KG1 (cell line): ENCODE measurements around the gene ZNF329.
A peak's percentile ranks its signal among the peaks of the same experiment; 100 is the strongest.
"Not testable (repeated sequence)": the region's sequence is repeated elsewhere in the genome, so short reads cannot be mapped to it uniquely, and the experiment has no call there.

Experiments used
- DNase-seq: peaks from one replicate; lab custom pipeline; 2025; lab: John Stamatoyannopoulos, UW

ZNF329 gene

DNA sequence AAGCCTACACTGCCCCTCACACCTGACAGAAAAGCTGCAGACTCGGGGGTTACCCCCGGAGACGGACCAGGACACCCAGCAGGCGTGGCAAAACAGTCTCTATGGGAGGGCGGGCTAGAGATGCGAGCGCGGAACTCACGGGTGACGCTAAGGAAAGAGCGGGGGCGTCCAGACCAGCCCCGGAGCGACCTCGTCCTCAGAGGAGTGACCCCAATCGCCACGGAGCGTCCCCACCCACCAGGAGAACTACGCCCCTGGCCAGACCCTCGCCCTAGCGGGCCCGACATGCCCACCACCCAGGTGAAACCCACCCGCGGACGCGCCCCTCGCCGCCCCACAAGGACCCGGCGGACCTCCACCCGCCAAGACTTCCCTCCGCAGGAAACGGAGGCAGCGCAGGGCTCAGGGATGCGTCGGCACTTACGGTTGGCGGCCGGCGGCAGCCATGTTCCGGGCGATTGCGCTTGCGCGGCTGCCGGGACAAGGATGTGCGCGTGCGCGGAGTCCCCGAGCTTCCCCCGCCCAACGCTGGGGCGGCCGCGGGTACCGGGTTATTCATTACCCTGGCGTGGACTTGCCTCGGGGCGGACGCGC, at the start of gene ZNF329:
Gene ZNF329, minus strand, starts transcription at position 462 of the 594 bp plus-strand sequence. CDS start 21,286 bp downstream, outside the sequence.
- DNase-seq = peak; percentile 92

DNA sequence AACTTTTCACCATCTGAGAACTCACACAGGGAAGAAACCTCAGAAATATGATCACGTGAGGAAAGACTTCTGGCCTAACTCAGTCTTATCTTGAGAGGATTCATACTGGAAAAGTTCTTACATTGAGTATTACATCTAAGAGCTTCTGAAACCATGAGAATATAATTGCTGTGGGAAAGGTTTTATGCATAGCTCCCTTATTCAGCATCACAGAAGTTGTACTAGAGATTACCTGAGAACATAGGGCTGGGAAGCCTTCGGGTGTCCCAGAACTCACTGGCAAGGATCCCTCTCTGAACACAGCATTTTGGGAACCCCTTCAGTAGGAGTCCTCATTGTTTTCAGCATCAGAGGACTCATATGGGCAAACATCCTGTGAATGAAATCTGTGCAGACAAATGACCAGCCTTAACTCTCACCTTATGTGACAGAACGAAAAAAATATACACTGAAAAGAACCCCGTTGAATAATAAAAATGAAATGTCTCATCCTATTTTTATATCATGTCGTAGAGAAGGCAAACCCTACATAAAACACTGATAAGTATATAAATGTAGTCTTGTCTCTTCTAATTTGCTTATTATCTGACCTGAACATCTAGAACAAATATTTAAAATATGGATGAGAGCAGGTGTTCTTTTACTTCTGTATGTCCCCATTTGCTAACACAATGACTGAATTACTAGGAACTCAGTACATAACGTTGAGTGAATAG, 46.5 kb upstream of the ZNF329 start:
- peak; percentile 45 for DNase-seq

DNA sequence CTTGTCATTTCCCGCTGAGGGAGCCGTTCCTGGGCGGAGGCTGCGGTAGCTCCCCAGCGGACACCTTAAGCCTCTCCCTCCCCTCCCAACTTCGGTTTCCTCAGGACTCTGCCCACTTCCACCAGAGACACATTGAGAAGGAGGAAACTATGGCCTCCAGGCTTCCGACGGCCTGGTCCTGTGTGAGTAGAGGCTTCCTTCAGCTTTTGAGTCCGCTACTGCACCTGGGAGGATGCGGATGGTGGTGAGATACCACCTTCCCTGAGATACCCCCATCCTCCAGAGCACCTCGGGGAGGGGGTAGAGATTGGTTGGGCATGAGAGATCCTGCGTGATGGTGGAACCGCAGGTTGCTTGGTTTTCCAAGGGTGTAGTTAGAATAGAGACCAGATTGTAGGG, 33.2 kb upstream of the ZNF329 start:
- peak; percentile 44 for DNase-seq

DNA sequence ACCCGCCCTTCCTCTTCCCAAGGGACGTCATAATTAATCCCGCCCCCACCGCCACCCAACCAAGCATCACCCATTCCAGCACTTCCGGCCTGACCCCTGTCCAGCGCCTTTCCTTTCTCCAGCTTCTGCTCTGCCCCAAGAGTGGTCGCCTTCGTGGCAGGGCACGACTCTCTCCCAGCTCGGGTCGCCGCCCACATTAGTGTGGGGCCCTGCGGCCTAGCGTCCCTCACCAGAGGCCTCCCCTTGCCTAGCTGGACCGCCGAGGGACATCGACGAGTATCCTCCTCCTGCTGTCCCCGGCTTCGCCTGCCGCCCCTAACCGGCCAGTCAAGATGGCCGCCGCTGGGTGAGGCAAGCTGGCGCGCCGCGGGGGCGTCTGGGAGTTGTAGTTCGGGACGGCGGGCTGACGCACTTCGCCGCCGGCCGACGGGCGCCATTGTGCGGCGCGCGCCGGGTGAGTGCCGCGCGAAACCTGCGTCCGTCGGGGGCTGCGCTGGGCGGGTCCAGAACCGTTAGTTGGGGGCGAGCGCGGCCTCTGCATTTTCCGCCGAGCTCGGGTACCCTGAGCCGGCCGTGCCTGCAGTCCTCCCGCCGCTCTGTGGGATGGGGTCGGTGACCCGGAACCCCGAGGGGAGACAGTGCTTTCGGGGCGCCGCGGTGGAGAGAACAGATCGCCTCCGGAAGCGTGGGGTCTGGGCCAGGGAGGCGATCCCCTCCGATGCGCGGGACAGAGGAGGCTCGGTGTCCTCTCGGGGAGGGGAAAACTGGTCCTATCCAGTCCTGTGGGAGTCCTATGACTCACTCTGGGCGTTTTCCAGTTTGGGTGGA, 32.6 kb upstream of the ZNF329 start, which contains the start of gene ZNF274:
Gene ZNF274, plus strand, starts transcription at position 73 of the 828 bp plus-strand sequence. CDS start 905 bp downstream, outside the sequence.
- peak; percentile 92 for DNase-seq

- DNase-seq = no peak
These were observed 32.0 kb upstream of the ZNF329 start for GRCh38 chr19:58182577-58182988.

DNA sequence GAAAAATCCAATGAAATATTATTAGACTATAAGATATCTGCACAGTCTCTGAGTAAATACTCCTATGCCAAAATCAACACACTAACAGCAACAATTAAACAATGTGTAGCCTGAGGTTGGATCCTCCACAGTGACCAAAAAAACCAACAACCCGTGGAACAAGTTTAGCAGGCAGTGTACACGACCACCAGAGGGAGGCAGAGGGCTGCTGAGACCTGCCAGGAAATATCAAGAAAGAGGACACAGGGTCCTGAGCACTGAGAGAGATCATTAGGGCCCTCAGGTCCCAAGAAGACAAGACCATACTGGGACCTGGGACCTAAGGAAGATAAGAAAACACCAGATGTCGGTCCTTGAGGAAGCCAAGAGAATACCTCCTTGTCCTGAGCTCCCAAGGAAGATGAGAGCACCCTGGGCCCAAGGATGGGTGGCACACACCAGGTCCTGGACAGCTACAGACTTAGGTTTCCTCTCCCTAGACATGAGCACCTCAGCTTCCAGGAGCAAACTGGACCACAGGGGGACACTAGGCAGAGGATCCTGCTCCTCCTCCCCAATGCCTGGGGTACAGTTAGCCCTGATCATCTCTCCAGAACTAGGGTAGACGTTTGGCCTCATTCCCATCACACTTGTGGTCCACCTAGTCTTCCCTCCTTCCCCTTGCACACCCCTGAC, 31.4 kb upstream of the ZNF329 start:
- DNase-seq = peak; percentile 84

DNA sequence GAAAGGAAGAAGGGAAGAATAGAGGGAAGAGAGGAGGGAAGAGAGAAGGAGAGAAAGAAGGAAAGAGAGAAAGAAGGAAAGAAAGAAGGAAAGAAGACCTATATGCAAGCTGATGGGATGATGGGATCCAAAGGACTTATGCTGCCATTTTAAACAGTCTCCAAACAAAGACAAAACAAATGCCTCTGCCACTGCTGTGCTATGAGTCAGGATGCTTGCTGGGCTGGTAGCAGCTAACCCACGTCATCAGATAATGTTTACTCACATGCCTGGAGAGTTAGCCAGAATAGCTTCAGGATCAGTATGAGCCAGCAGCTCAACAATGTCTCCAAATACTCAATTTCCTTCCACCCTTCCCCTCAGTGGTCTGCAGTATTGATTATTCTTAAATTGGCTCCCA, 20.3 kb upstream of the ZNF329 start:
- DNase-seq = no peak

DNA sequence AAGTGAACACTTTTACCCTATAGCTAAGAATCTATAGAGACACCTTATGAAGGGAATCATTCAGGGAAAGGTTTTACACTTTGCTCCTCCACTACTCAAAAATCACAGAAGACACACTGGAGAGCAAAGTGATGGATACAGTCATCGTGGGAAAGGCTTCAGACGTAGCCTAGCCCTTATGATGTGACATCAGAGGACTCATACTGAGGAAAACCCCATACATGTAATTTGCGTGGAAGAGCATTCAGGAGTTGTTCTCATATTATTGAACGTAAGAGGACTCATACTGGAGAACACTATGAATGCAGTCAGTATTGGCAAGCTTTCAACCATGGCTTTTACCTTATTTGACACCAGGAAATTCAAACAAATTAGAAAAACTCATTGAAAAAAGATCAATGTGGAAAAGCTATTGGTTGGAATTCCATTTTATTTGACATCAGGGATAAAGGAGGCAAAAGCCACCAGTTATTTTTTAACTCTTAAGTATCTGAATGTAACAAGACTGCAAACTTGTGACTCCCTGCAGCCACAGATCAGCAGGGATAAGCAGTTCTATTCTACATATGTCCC, 16.2 kb upstream of the ZNF329 start:
- DNase-seq = no peak

- DNase-seq = no peak
These were observed 15.7 kb upstream of the ZNF329 start for GRCh38 chr19:58166268-58166667.

- no peak for DNase-seq
These were observed 6.6 kb upstream of the ZNF329 start for GRCh38 chr19:58157045-58157728.

DNA sequence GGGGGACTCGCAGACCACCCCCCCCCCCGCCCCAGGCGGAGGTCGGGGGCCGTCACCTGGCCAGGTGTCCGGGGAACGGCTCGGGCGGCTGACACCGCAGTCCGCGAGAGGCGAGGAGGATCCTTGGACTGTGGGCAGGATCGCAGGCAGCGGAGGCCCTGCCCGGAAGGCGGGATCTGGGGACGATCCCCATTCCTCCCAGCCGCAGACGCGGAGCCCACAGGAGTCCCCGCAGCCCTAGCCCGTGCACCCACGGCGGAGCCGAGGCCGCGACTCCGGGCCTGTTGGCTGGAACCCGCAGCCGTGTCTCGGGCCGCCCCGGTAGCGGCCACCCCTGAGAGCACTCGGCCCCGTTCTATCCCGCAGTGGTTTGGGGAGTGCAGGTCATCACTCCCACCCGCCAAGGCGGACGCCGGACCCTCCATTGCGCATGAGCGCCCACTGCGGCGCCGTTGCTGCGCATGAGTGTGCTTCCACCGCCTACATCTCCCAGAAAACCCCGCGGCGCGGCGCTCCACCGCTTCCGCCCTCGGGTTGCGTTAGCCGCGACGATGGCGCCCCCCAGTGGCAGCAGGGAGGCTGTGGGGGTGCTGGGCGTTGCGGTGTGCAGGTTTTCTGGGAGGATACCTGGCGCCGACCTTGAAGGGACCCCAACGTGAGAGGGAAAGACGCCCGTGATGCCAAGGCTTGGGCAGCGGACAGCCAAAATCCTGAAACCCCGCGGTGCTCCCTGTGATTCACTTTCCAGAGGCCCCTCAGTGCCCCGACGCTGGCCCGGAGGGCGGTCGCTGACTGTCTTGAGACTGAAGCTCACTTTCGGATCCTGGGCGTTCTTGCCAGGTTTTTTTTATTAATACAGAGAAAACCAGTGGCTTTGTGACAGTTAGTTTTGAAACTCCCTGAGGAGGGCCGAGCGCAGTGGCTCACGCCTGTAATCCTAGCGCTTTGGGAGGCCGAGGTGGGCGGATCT, 4.4 kb upstream of the ZNF329 start:
- DNase-seq = peak; percentile 90

DNA sequence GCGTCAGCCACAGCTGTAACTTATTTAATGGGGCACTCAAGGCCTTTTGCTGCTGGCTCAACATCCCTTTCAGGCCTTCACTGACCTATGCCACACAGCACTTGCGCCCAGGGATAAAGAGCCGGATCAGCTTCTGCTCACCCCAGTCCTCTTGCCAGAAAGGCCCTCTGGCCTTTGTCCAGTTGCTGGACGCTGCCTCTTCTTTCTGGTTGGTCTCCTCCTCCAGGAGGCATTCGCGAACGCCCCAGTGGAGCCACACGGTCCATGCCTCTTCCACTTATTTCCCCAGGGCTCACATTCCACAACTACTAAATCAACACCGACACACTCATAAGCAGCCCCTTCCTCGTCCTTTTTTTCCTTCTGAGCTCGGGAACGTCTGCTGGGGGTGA, 3.7 kb upstream of the ZNF329 start:
- DNase-seq = no peak

GRCh38 chr19:58153386-58153785, 2.8 kb upstream of the ZNF329 start:
- no peak for DNase-seq

DNA sequence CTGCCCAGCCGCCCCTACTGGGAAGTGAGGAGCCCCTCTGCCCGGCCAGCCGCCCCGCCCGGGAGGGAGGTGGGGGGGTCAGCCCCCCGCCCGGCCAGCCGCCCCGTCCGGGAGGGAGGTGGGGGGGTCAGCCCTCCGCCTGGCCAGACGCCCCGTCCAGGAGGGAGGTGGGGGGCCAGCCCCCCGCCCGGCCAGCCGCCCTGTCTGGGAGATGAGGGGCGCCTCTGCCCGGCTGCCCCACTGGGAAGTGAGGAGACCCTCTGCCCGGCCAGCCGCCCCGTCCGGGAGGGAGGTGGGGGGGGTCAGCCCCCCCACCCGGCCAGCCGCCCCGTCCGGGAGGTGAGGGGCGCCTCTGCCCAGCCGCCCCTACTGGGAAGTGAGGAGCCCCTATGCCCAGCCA, 3.1 kb downstream of the ZNF329 start:
- not testable (repeated sequence) for DNase-seq

DNA sequence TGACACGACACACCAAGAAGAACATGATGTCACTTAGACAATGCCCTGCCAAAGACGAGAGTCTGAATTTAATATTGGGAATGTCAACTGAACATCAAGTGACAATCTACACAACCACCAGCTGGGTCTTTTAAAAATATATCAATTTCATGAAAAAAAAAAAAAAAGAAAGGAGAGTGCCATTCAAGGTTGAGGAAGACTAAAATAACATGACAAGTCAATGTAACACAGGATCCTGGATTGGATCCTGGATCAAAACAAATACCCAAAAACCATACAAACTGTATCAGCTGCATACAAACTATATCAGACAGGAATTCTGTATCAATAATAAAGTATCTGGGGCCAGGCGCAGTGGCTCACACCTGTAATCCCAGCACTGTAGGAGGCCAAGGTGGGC, 4.7 kb downstream of the ZNF329 start:
- DNase-seq = no peak

GRCh38 chr19:58134244-58134643, 16.3 kb downstream of the ZNF329 start:
- DNase-seq = no peak

GRCh38 chr19:58129284-58129683, 21.3 kb downstream of the ZNF329 start:
- DNase-seq = no peak

- no peak for DNase-seq
These were observed 22.4 kb downstream of the ZNF329 start for GRCh38 chr19:58128041-58128685.

GRCh38 chr19:58123354-58123753, 27.2 kb downstream of the ZNF329 start:
- DNase-seq = no peak
